Measurements from ENCODE around the gene DET1.

DET1 gene

DNA sequence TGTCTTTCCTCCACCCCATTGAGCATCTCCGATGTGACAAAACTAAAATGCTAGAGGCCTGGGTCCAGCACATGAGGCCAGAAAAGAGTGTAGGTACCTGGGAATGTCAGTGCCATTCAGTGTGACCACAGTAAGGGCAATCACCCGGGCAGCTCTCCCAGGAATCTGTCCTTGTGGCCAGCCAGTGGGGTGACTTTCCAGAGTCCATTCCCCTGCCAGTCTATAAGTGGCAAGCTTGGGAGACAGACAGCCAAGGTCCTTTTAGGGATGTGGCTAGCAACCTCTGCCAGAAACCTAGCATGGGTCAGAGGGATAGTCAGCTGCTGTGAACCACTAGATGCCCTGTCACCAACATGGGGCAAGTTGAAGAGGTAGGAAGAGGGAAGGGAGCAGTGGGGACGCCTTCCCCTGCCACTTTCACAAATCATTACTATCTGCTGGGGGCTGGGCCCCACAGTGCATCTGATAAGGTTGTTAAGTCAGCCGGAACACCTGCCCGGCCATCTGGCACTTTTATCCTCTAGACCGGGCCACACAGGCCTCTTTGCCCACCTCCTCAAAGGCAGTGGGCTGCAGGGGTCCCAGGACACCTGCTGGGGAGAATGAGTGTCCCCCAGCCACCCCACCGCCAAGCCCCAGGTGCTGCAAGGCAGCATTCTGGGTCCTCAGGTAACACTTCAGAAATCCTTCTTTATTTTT is 24.8 kb upstream of the DET1 start:
- H3K36me3 ChIP-seq (ENCODE audit: control insufficient read depth, low read length), result no peaks in the 10 kb centered on the region
- H3K4me3 ChIP-seq (ENCODE audit: low read length), result no peak overlapping the region
- no peak overlapping the region for H3K4me2 ChIP-seq (ENCODE audit: low read length)
- no peaks in the 10 kb centered on the region for H4K20me1 ChIP-seq (ENCODE audit: control insufficient read depth, insufficient read depth, low read depth, low read length)
- H3K79me2 ChIP-seq (ENCODE audit: control insufficient read depth, low read length), result no peaks in the 10 kb centered on the region
- H3F3A ChIP-seq (ENCODE audit: control insufficient read depth, insufficient read depth), result no peaks in the 10 kb centered on the region
- H3K4me1 ChIP-seq (ENCODE audit: control insufficient read depth, low read length), result no peaks in the 10 kb centered on the region
- TF ChIP-seq EZH2phosphoT487 (IDR thresholded peaks at IDR 0.05; ENCODE audit: borderline replicate concordance, low read length), result no peak
- TF ChIP-seq, protein P1, sequence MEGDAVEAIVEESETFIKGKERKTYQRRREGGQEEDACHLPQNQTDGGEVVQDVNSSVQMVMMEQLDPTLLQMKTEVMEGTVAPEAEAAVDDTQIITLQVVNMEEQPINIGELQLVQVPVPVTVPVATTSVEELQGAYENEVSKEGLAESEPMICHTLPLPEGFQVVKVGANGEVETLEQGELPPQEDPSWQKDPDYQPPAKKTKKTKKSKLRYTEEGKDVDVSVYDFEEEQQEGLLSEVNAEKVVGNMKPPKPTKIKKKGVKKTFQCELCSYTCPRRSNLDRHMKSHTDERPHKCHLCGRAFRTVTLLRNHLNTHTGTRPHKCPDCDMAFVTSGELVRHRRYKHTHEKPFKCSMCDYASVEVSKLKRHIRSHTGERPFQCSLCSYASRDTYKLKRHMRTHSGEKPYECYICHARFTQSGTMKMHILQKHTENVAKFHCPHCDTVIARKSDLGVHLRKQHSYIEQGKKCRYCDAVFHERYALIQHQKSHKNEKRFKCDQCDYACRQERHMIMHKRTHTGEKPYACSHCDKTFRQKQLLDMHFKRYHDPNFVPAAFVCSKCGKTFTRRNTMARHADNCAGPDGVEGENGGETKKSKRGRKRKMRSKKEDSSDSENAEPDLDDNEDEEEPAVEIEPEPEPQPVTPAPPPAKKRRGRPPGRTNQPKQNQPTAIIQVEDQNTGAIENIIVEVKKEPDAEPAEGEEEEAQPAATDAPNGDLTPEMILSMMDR (IDR thresholded peaks at IDR 0.05; ENCODE audit: low read depth, low read length, poor library complexity, severe bottlenecking), result no peak
- no peak overlapping the region for H3K27ac ChIP-seq (ENCODE audit: low read depth, low read length)
- no peaks in the 10 kb centered on the region for H3K9me2 ChIP-seq (replicated peaks; ENCODE audit: control insufficient read depth, low read length)
- H3K27me3 ChIP-seq (ENCODE audit: control insufficient read depth, low read length), result peaks cover 16% of the 10 kb centered on the region; the same call in 1 of the 2 replicates
- no peaks in the 10 kb centered on the region for H3K9me3 ChIP-seq (ENCODE audit: control insufficient read depth, insufficient read depth, low read length)

DNA sequence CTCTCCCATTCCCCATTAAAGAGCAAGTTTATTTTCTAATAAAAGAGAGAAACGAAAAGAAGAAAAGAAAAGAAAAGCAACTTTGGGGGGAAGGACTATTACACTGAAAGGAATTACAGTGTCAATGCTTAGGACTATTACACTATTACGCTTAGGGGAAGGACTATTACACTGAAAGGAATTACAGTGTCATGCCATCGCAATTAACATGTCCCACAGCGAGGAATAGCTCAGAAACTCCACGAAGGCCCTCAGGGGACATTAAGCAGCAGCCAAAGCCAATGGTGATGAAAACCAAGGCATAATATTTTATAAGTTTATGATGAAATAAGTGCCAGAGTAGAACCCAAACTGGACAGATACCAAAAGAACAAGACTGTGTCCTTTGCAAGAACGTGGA is 22.1 kb upstream of the DET1 start:
- no peaks in the 10 kb centered on the region for H3K36me3 ChIP-seq (ENCODE audit: control insufficient read depth, low read length)
- H3K9me2 ChIP-seq (replicated peaks; ENCODE audit: control insufficient read depth, low read length), result no peaks in the 10 kb centered on the region
- TF ChIP-seq, protein P1 (IDR thresholded peaks at IDR 0.05; ENCODE audit: low read depth, low read length, poor library complexity, severe bottlenecking), result no peak
- no peak for TF ChIP-seq EZH2phosphoT487 (IDR thresholded peaks at IDR 0.05; ENCODE audit: borderline replicate concordance, low read length)
- H3K4me1 ChIP-seq (ENCODE audit: control insufficient read depth, low read length), result no peaks in the 10 kb centered on the region
- H3K79me2 ChIP-seq (ENCODE audit: control insufficient read depth, low read length), result no peaks in the 10 kb centered on the region
- no peak overlapping the region for H3K4me3 ChIP-seq (ENCODE audit: low read length)
- no peaks in the 10 kb centered on the region for H4K20me1 ChIP-seq (ENCODE audit: control insufficient read depth, insufficient read depth, low read depth, low read length)
- H3K27ac ChIP-seq (ENCODE audit: low read depth, low read length), result no peak overlapping the region
- no peak overlapping the region for H3K4me2 ChIP-seq (ENCODE audit: low read length)
- H3K27me3 ChIP-seq (ENCODE audit: control insufficient read depth, low read length), result peaks cover 1% of the 10 kb centered on the region; the same call in 1 of the 2 replicates
- H3K9me3 ChIP-seq (ENCODE audit: control insufficient read depth, insufficient read depth, low read length), result no peaks in the 10 kb centered on the region
- H3F3A ChIP-seq (ENCODE audit: control insufficient read depth, insufficient read depth), result no peaks in the 10 kb centered on the region

DNA sequence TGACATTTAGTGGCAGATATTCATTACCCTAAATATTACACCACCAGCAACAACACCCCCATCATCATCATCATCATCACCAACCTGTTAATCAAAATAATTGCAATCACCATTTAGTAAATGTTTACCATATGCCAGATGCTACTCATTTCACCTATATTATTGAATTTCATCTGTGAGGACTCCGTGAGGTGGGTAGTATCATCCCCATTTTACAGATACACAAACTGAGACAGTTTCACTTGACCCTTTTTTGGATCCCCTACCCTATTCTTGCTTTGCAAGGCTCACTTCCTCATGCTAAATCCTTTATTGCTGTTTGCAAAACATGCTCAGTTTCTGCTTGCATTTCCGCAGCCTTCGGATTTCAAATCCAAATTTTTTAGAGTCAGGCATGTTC is 18.3 kb upstream of the DET1 start:
- H3K9me3 ChIP-seq (ENCODE audit: control insufficient read depth, insufficient read depth, low read length), result no peaks in the 10 kb centered on the region

More for the DNA sequence above, 18.3 kb upstream of the DET1 start:
- H3F3A ChIP-seq (ENCODE audit: control insufficient read depth, insufficient read depth), result no peaks in the 10 kb centered on the region
- H3K4me2 ChIP-seq (ENCODE audit: low read length), result no peak overlapping the region
- no peaks in the 10 kb centered on the region for H4K20me1 ChIP-seq (ENCODE audit: control insufficient read depth, insufficient read depth, low read depth, low read length)
- H3K27me3 ChIP-seq (ENCODE audit: control insufficient read depth, low read length), result no peaks in the 10 kb centered on the region
- no peaks in the 10 kb centered on the region for H3K9me2 ChIP-seq (replicated peaks; ENCODE audit: control insufficient read depth, low read length)
- TF ChIP-seq, protein P1 (IDR thresholded peaks at IDR 0.05; ENCODE audit: low read depth, low read length, poor library complexity, severe bottlenecking), result no peak
- TF ChIP-seq EZH2phosphoT487 (IDR thresholded peaks at IDR 0.05; ENCODE audit: borderline replicate concordance, low read length), result no peak
- H3K36me3 ChIP-seq (ENCODE audit: control insufficient read depth, low read length), result no peaks in the 10 kb centered on the region
- H3K27ac ChIP-seq (ENCODE audit: low read depth, low read length), result no peak overlapping the region
- no peaks in the 10 kb centered on the region for H3K4me1 ChIP-seq (ENCODE audit: control insufficient read depth, low read length)
- no peaks in the 10 kb centered on the region for H3K79me2 ChIP-seq (ENCODE audit: control insufficient read depth, low read length)
- H3K4me3 ChIP-seq (ENCODE audit: low read length), result no peak overlapping the region
